Retinal pigment epithelial cell (primary cell): ENCODE measurements around the gene FOXD2.

Source experiments
- DNase-seq: peaks from one replicate; pipeline ENCODE4 v3.0.0-alpha.2; 2010; ENCODE audit warnings: low read depth
- H3K4me3 ChIP-seq: 2 replicates; pipeline ENCODE4 v1.5.1; 2011; ENCODE audit warnings: mild to moderate bottlenecking, low read length, control low read depth, moderate library complexity
- CTCF ChIP-seq: conservative IDR thresholded peaks from 2 replicates; pipeline ENCODE4 v1.5.1; 2011; ENCODE audit warnings: low read depth, low read length, control low read depth, inconsistent platforms

The FOXD2 gene

GRCh38 chr1:47481936-47482335 lies 44.1 kb downstream of the FOXD2 start:
- H3K4me3 ChIP-seq: no peak overlapping the region
- no peak for TF ChIP-seq CTCF

GRCh38 chr1:47482786-47483185 lies 44.9 kb downstream of the FOXD2 start:
- TF ChIP-seq CTCF: no peak
- no peak overlapping the region for H3K4me3 ChIP-seq
- DNase-seq: no peak

More at GRCh38 chr1:47481936-47482335, 44.1 kb downstream of the FOXD2 start:
- no peak for DNase-seq

GRCh38 chr1:47483651-47484050 lies 45.8 kb downstream of the FOXD2 start:
- H3K4me3 ChIP-seq: no peak overlapping the region
- TF ChIP-seq CTCF: no peak
- no peak for DNase-seq

- H3K4me3 ChIP-seq: no peak overlapping the region
- TF ChIP-seq CTCF: no peak
- no peak for DNase-seq
Observed at GRCh38 chr1:47485817-47486216, 48.0 kb downstream of the FOXD2 start.

- no peak overlapping the region for H3K4me3 ChIP-seq
- no peak for DNase-seq
- TF ChIP-seq CTCF: no peak
Observed at GRCh38 chr1:47487332-47487731, 49.5 kb downstream of the FOXD2 start.

- no peak for TF ChIP-seq CTCF
- no peak for DNase-seq
Observed at GRCh38 chr1:47487850-47488450, 50.1 kb downstream of the FOXD2 start.

More at GRCh38 chr1:47487850-47488450, 50.1 kb downstream of the FOXD2 start:
- H3K4me3 ChIP-seq: no peak overlapping the region
